GM23248 (cell line): ENCODE results near the gene IP6K3. TPM values are rescaled to one million over a fixed set of nuclear protein-coding genes. Genes with fewer than 3 reads are reported as not detected.

ENCODE experiments used
- DNase-seq: peaks from one replicate; pipeline ENCODE4 v3.0.0-alpha.2; 2015
- H2AFZ ChIP-seq: fragments of 200-600 bp; sonication (generic); 2 replicates; pipeline ENCODE4 v1.6.1; 2016; ENCODE audit warnings: antibody characterized with exemption
- H3F3A ChIP-seq: fragments of 200-600 bp; sonication (generic); 2 replicates; pipeline ENCODE4 v1.6.1; 2016; ENCODE audit warnings: mild to moderate bottlenecking, antibody characterized with exemption, mixed run types; ENCODE audit not compliant: insufficient read depth
- H3K27ac ChIP-seq: fragments of 200-600 bp; sonication (generic); 2 replicates; pipeline ENCODE4 v1.5.1; 2016; ENCODE audit warnings: mild to moderate bottlenecking
- H3K27me3 ChIP-seq: fragments of 200-600 bp; sonication (generic); replicated peaks from 2 replicates; pipeline ENCODE4 v1.6.1; 2016; ENCODE audit warnings: mild to moderate bottlenecking; ENCODE audit not compliant: insufficient read depth
- H3K36me3 ChIP-seq: fragments of 200-600 bp; sonication (generic); 2 replicates; pipeline ENCODE4 v1.6.1; 2016; ENCODE audit warnings: low read depth, mild to moderate bottlenecking
- H3K4me1 ChIP-seq: fragments of 200-600 bp; sonication (generic); 2 replicates; pipeline ENCODE4 v1.6.1; 2016; ENCODE audit warnings: mild to moderate bottlenecking; ENCODE audit not compliant: insufficient read depth
- H3K4me2 ChIP-seq: fragments of 200-600 bp; sonication (generic); one replicate; pipeline ENCODE4 v1.6.1; 2016; ENCODE audit warnings: mild to moderate bottlenecking; ENCODE audit not compliant: unreplicated experiment
- H3K4me3 ChIP-seq: fragments of 200-600 bp; sonication (generic); 2 replicates; pipeline ENCODE4 v1.5.1; 2016; ENCODE audit warnings: mild to moderate bottlenecking
- H3K79me2 ChIP-seq: fragments of 200-600 bp; sonication (generic); 2 replicates; pipeline ENCODE4 v1.6.1; 2016; ENCODE audit warnings: mild to moderate bottlenecking; ENCODE audit not compliant: insufficient read depth
- H3K9ac ChIP-seq: fragments of 200-600 bp; sonication (generic); 2 replicates; pipeline ENCODE4 v1.6.1; 2016; ENCODE audit warnings: mild to moderate bottlenecking
- H3K9me2 ChIP-seq: fragments of 200-600 bp; sonication (generic); 2 replicates; pipeline ENCODE4 v1.6.1; 2016; ENCODE audit warnings: mixed run types, mild to moderate bottlenecking, moderate library complexity; ENCODE audit not compliant: insufficient read depth
- H3K9me3 ChIP-seq: fragments of 200-600 bp; sonication (generic); one replicate; pipeline ENCODE4 v1.6.1; 2017; ENCODE audit warnings: low read depth
- H4K20me1 ChIP-seq: fragments of 200-600 bp; sonication (generic); 2 replicates; pipeline ENCODE4 v1.6.0; 2016; ENCODE audit not compliant: insufficient read depth
- EZH2 ChIP-seq: fragments of 200-600 bp; sonication (generic); IDR thresholded peaks from 2 replicates; pipeline ENCODE4 v1.6.1; 2018; ENCODE audit warnings: antibody characterized with exemption, mild to moderate bottlenecking; ENCODE audit not compliant: insufficient read depth, poor library complexity, severe bottlenecking
- EZH2phosphoT487 ChIP-seq: fragments of 200-600 bp; sonication (generic); IDR thresholded peaks from 2 replicates; pipeline ENCODE4 v1.6.1; 2018; ENCODE audit warnings: antibody characterized with exemption, moderate library complexity, mild to moderate bottlenecking, low read depth; ENCODE audit not compliant: insufficient read depth
- WGBS, 2 experiments: methylation state at CpG; one replicate each; pipeline ENCODE4 v1.1.6; 2015 to 2017; ENCODE audit warnings: low lambda C conversion rate in 2 of 2, low coverage in 1 of 2; ENCODE audit errors: missing lambda C conversion rate in 2 of 2; 5-methylcytosine and 5-hydroxymethylcytosine counted together
- in situ Hi-C: fragments of 300-500 bp; cut with MboI; formaldehyde crosslinking; loops from 2 replicates; pipeline ENCODE4 v1.15.0; 2020
- polyA plus RNA-seq: library from polyadenylated mRNA; unstranded; fragments of >200 nt; fragmentation: Nextera tagmentation; extraction: Ambion mirVana; gene quantifications from 2 replicates; pipeline ENCODE4 v1.2.1, GENCODE V29; 2016
- total RNA-seq: library from RNA; depleted of rRNA; stranded (reverse); fragments of >200 nt; shearing (Covaris generic); gene quantifications from 2 replicates; pipeline ENCODE4 v1.2.3, GENCODE V29; 2014

IP6K3 gene
- total and polyA plus RNA-seq, 2 experiments from 2014 or later = not detected

GRCh38 chr6:33682341-33682740 lies 64.4 kb downstream of the IP6K3 start:
- Histone ChIP-seq H3K9ac (no peak overlapping the region), H3K4me1 (peaks cover 8% of the 10 kb centered on the region), H3F3A (no peaks in the 10 kb centered on the region), H3K4me2 (no peak overlapping the region), H4K20me1 (no peaks in the 10 kb centered on the region), H3K9me2 (no peaks in the 10 kb centered on the region), H2AFZ (no peak overlapping the region), H3K27ac (no peak overlapping the region), H3K36me3 (no peaks in the 10 kb centered on the region), H3K27me3 (no peaks in the 10 kb centered on the region), H3K9me3 (no peaks in the 10 kb centered on the region), H3K79me2 (no peaks in the 10 kb centered on the region), H3K4me3 (no peak overlapping the region)
- TF ChIP-seq EZH2 (no peak), EZH2phosphoT487 (no peak)
- 92 to 96% methylated on average over 13 of the region's 13 CpGs for WGBS, 2 experiments
- DNase-seq = no peak
- in situ Hi-C loops = no loop called here

DNA sequence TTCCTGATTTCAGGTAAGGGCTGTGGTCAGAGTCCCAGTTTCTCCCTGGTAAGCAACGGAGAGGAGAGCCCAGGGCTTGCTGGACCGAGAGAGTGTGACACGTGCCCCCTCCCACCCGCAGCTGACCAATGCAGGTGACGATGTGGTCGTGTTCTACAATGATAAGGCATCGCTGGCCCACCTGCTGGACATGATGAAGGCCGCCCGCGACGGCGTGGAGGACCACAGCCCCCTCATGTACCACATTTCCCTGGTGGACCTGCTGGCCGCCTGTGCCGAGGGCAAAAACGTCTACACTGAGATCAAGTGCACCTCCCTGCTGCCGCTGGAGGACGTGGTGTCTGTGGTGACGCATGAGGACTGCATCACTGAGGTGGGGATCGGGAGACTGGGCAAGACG lies 66.9 kb downstream of the IP6K3 start:
- no peak for DNase-seq
- H3K79me2 ChIP-seq = no peaks in the 10 kb centered on the region

DNA sequence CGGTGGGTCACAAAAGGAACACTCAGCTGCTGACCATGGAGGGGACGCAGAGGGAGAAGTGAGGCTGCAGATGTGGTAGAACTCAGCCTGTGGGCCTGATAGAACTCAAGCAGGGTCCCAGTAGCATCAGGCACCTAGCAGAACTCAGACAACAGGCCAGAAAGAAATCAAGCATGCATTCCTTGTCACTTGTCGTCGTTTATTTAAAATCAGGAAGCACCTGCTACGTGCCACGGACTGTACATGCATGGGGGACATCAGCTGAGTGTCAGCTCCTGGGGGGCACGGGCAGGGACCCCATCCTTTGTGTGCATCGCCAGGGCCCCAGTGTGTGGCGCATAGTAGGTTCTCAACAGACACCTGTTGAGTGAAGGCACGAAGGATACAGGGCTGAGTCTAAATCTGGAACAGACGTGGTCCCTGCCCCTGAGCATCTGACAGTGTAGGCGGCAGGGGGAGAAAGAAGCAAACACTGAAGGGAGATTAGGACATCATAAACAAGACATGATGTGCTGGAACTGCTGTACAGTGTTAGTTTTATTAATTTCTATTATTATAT lies 67.7 kb downstream of the IP6K3 start:
- Histone ChIP-seq H3K9ac (no peak overlapping the region), H3K9me3 (no peaks in the 10 kb centered on the region), H3K4me1 (peaks cover 31% of the 10 kb centered on the region), H3K4me3 (no peak overlapping the region), H3F3A (peaks cover 20% of the 10 kb centered on the region; the same call in 1 of the 2 replicates), H3K9me2 (no peaks in the 10 kb centered on the region), H3K79me2 (no peaks in the 10 kb centered on the region), H2AFZ (no peak overlapping the region), H3K36me3 (no peaks in the 10 kb centered on the region), H3K27ac (no peak overlapping the region), H4K20me1 (no peaks in the 10 kb centered on the region), H3K4me2 (no peak overlapping the region), H3K27me3 (no peaks in the 10 kb centered on the region)
- 92 to 94% methylated on average over 12 of the region's 12 CpGs for WGBS, 2 experiments
- in situ Hi-C loops = no loop called here
- TF ChIP-seq EZH2phosphoT487 = no peak
- no peak for TF ChIP-seq EZH2
- no peak for DNase-seq

More for the DNA sequence above, 66.9 kb downstream of the IP6K3 start:
- no peaks in the 10 kb centered on the region for H3K27me3 ChIP-seq
- H3K9ac ChIP-seq = no peak overlapping the region
- H3K4me3 ChIP-seq = no peak overlapping the region
- WGBS, 2 experiments = 92 to 95% methylated on average over 19 to 20 of the region's 20 CpGs
- H2AFZ ChIP-seq = no peak overlapping the region
- peaks cover 18% of the 10 kb centered on the region; the same call in 1 of the 2 replicates for H3F3A ChIP-seq
- no peak overlapping the region for H3K4me2 ChIP-seq
- no peaks in the 10 kb centered on the region for H4K20me1 ChIP-seq
- H3K4me1 ChIP-seq = peaks cover 28% of the 10 kb centered on the region
- TF ChIP-seq EZH2phosphoT487 (no peak), EZH2 (no peak)
- in situ Hi-C loops = no loop called here
- H3K9me3 ChIP-seq = no peaks in the 10 kb centered on the region
- H3K36me3 ChIP-seq = no peaks in the 10 kb centered on the region
- no peak overlapping the region for H3K27ac ChIP-seq
- H3K9me2 ChIP-seq = no peaks in the 10 kb centered on the region

- in situ Hi-C loops = no loop called here
- Histone ChIP-seq H3K4me3 (no peak overlapping the region), H3F3A (peaks cover 20% of the 10 kb centered on the region; the same call in 1 of the 2 replicates), H3K27me3 (no peaks in the 10 kb centered on the region), H3K36me3 (no peaks in the 10 kb centered on the region), H4K20me1 (no peaks in the 10 kb centered on the region), H3K9me3 (no peaks in the 10 kb centered on the region), H3K9ac (no peak overlapping the region), H3K79me2 (no peaks in the 10 kb centered on the region), H2AFZ (no peak overlapping the region), H3K4me2 (no peak overlapping the region), H3K4me1 (peaks cover 32% of the 10 kb centered on the region), H3K9me2 (no peaks in the 10 kb centered on the region), H3K27ac (no peak overlapping the region)
- TF ChIP-seq EZH2 (no peak), EZH2phosphoT487 (no peak)
- 88% methylated on average over 19 to 23 of the region's 24 CpGs for WGBS, 2 experiments
- DNase-seq = no peak
These were observed 68.3 kb downstream of the IP6K3 start for GRCh38 chr6:33678233-33678931.
